Keratinocyte (primary cell): ENCODE measurements around the gene C5. TPM values are rescaled to one million over a fixed set of nuclear protein-coding genes. Genes with fewer than 3 reads are reported as not detected.

Experiments used
- DNase-seq: peaks from one replicate; pipeline ENCODE4 v3.0.0-alpha.2; 2011; ENCODE audit warnings: low read depth, missing footprints, low spot score
- FAIRE-seq: peaks from 2 replicates; lab custom pipeline; 2011; peaks lifted over from hg19 to GRCh38; lab: Jason Lieb, UNC
- H2AFZ ChIP-seq: 2 replicates; pipeline ENCODE4 v1.6.0; 2012; ENCODE audit warnings: low read length, control low read depth, inconsistent platforms; ENCODE audit not compliant: control insufficient read depth
- H3K27ac ChIP-seq: 2 replicates; pipeline ENCODE4 v1.5.1; 2011; ENCODE audit warnings: low read length; ENCODE audit not compliant: control insufficient read depth, insufficient read depth
- H3K27me3 ChIP-seq: 3 replicates; pipeline ENCODE4 v1.6.0; 2011; ENCODE audit warnings: low read length; ENCODE audit not compliant: control insufficient read depth, insufficient read depth; ENCODE audit errors: extremely low read depth
- H3K36me3 ChIP-seq, 2 experiments: 2 replicates in 1 of 2; 3 replicates in 1 of 2; pipeline ENCODE4 v1.5.1; 2011; ENCODE audit warnings: low read length in 2 of 2, mild to moderate bottlenecking in 1 of 2; ENCODE audit not compliant: control insufficient read depth in 2 of 2, insufficient read depth in 2 of 2; ENCODE audit errors: extremely low read depth in 1 of 2
- H3K4me1 ChIP-seq: 3 replicates; pipeline ENCODE4 v1.5.1; 2011; ENCODE audit warnings: low read length; ENCODE audit not compliant: control insufficient read depth, insufficient read depth; ENCODE audit errors: extremely low read depth
- H3K4me2 ChIP-seq: 3 replicates; pipeline ENCODE4 v1.6.0; 2011; ENCODE audit warnings: low read depth, low read length; ENCODE audit not compliant: control insufficient read depth, insufficient read depth; ENCODE audit errors: extremely low read depth
- H3K4me3 ChIP-seq, 3 experiments: fragments of 200-600 bp in 1 of 3; sonication (generic) in 1 of 3; 2 replicates in 2 of 3; 3 replicates in 1 of 3; pipeline ENCODE4 v1.5.1; 2011 to 2016; ENCODE audit warnings: low read length in 3 of 3, mild to moderate bottlenecking in 3 of 3, control low read depth in 2 of 3, inconsistent platforms in 1 of 3, low read depth in 1 of 3, mixed read lengths in 1 of 3, mixed run types in 1 of 3, moderate library complexity in 1 of 3; ENCODE audit not compliant: control insufficient read depth in 2 of 3, insufficient read depth in 2 of 3; ENCODE audit errors: extremely low read depth in 1 of 3
- H3K79me2 ChIP-seq: 2 replicates; pipeline ENCODE4 v1.6.0; 2012; ENCODE audit warnings: low read length; ENCODE audit not compliant: control insufficient read depth, insufficient read depth
- H3K9ac ChIP-seq: 3 replicates; pipeline ENCODE4 v1.6.0; 2011; ENCODE audit warnings: low read length; ENCODE audit not compliant: control insufficient read depth, insufficient read depth; ENCODE audit errors: extremely low read depth
- H3K9me1 ChIP-seq: 3 replicates; pipeline ENCODE4 v1.6.0; 2011; ENCODE audit warnings: low read length; ENCODE audit not compliant: control insufficient read depth, insufficient read depth; ENCODE audit errors: extremely low read depth
- H3K9me3 ChIP-seq: 2 replicates; pipeline ENCODE4 v1.5.1; 2012; ENCODE audit warnings: low read depth, low read length; ENCODE audit not compliant: control insufficient read depth
- H4K20me1 ChIP-seq: 3 replicates; pipeline ENCODE4 v1.6.0; 2011; ENCODE audit warnings: low read length; ENCODE audit not compliant: control insufficient read depth, insufficient read depth; ENCODE audit errors: extremely low read depth
- CTCF ChIP-seq, 3 experiments: IDR thresholded peaks in 1 of 3; conservative IDR thresholded peaks in 1 of 3; optimal IDR thresholded peaks in 1 of 3; 2 replicates in 2 of 3; 3 replicates in 1 of 3; pipeline versions ENCODE3 to v1.5.1; 2011; ENCODE audit warnings: low read length in 3 of 3, mild to moderate bottlenecking in 3 of 3, moderate library complexity in 2 of 3, control low read depth in 1 of 3, inconsistent platforms in 1 of 3; ENCODE audit not compliant: insufficient read depth in 2 of 3; ENCODE audit errors: extremely low read depth in 1 of 3
- EZH2 ChIP-seq: IDR thresholded peaks from one replicate; pipeline ENCODE4 v1.6.1; 2012; ENCODE audit warnings: inconsistent platforms, mild to moderate bottlenecking, low read length, moderate library complexity
- dilution Hi-C: fragments of 300-500 bp; cut with MboI; formaldehyde crosslinking; loops from one replicate; pipeline ENCODE4 v1.7.0; 2020; ENCODE audit warnings: low sequenced_read_pairs; ENCODE audit not compliant: extremely low pct_ligation_motif_present
- polyA plus RNA-seq, 5 experiments: library from polyadenylated mRNA; depleted of rRNA in 3 of 5; stranded (reverse) in 3 of 5; stranded (forward) in 1 of 5; unstranded in 1 of 5; fragments of >200 nt; gene quantifications; 1 replicate in 1 of 5; 2 replicates in 3 of 5; 3 replicates in 1 of 5; pipeline versions ENCODE4 v1.2.1 to v1.2.3, GENCODE V29; 2011 to 2012; ENCODE audit warnings: missing spikeins in 2 of 5, low read depth in 1 of 5, low replicate concordance in 1 of 5

C5 gene
- polyA plus RNA-seq, 1 donor (not counting 4 experiments of a cell fraction or from before 2014, with no cell fraction given), result 0.76 TPM

- H3K4me1 ChIP-seq, result peaks cover 3% of the 10 kb centered on the region
- no peaks in the 10 kb centered on the region for H3K9me1 ChIP-seq
- no peak overlapping the region for H3K4me3 ChIP-seq
- FAIRE-seq (no peak), DNase-seq (no peak)
- TF ChIP-seq EZH2 (no peak), CTCF (optimal IDR thresholded peaks at IDR 0.05 in 1 of 3, IDR thresholded peaks at IDR 0.05 in 1 of 3, conservative IDR thresholded peaks at IDR 0.05 in 1 of 3; ENCODE audit: extremely low read depth in 1 of 3, insufficient read depth in 2 of 3, low read length in 3 of 3) (no peak)
- H3K79me2 ChIP-seq, result no peaks in the 10 kb centered on the region
- no peaks in the 10 kb centered on the region for H3K9me3 ChIP-seq
- dilution Hi-C loops, result no loop called here
- H3K27me3 ChIP-seq, result no peaks in the 10 kb centered on the region
- H3K27ac ChIP-seq, result no peak overlapping the region
- no peaks in the 10 kb centered on the region for H4K20me1 ChIP-seq
- H3K4me2 ChIP-seq, result no peak overlapping the region
- no peaks in the 10 kb centered on the region for H3K36me3 ChIP-seq
- no peak overlapping the region for H2AFZ ChIP-seq
- H3K9ac ChIP-seq, result no peak overlapping the region
Observed at GRCh38 chr9:120921661-120922181, 128.4 kb downstream of the C5 start.

GRCh38 chr9:120920806-120921178 lies 129.3 kb downstream of the C5 start:
- dilution Hi-C loops, result no loop called here
- Histone ChIP-seq H3K79me2 (no peaks in the 10 kb centered on the region), H3K4me1 (peaks cover under 1% of the 10 kb centered on the region), H3K9me3 (no peaks in the 10 kb centered on the region), H3K4me2 (no peak overlapping the region), H3K9me1 (no peaks in the 10 kb centered on the region), H4K20me1 (no peaks in the 10 kb centered on the region), H3K4me3 (no peak overlapping the region), H2AFZ (no peak overlapping the region), H3K27ac (no peak overlapping the region), H3K27me3 (no peaks in the 10 kb centered on the region), H3K9ac (no peak overlapping the region), H3K36me3 (no peaks in the 10 kb centered on the region)
- FAIRE-seq (no peak), DNase-seq (no peak)
- TF ChIP-seq CTCF (optimal IDR thresholded peaks at IDR 0.05 in 1 of 3, IDR thresholded peaks at IDR 0.05 in 1 of 3, conservative IDR thresholded peaks at IDR 0.05 in 1 of 3; ENCODE audit: extremely low read depth in 1 of 3, insufficient read depth in 2 of 3, low read length in 3 of 3) (no peak), EZH2 (no peak)
